GM12878 (cell line): ENCODE measurements around the gene ZNF710. TPM values are rescaled to one million over a fixed set of nuclear protein-coding genes. Genes with fewer than 3 reads are reported as not detected.

Source experiments
- ATAC-seq: fragments of 200-7000 bp; cut with Tn5 transposase; 3 replicates; pipeline ENCODE4 v1.9.1; 2020; ENCODE audit warnings: mild to moderate bottlenecking, moderate library complexity
- BruUV-seq: library from RNA; stranded (reverse); fragments of 400-500 nt; replicated peaks from 2 replicates; lab custom pipeline; 2021; lab: Mats Ljungman, UMichigan
- CTCF ChIA-PET: fragments of 300-600 bp; sonication (Branson Sonifier 250); formaldehyde crosslinking; extraction: SDS; loops from one replicate; lab custom pipeline; 2021; ENCODE audit warnings: inconsistent platforms; lab: Yijun Ruan, JAX
- POLR2A ChIA-PET: fragments of 350-600 bp; formaldehyde crosslinking; extraction: SDS; loops from one replicate; lab custom pipeline; 2021; ENCODE audit warnings: inconsistent platforms; lab: Charles Lee
- RAD21 ChIA-PET: fragments of 300-600 bp; sonication (Branson Sonifier 250); formaldehyde crosslinking; loops from one replicate; lab custom pipeline; 2023; ENCODE audit warnings: antibody characterized with exemption; ENCODE audit not compliant: unreplicated experiment; lab: Charles Lee
- SMC1A ChIA-PET: fragments of 300-600 bp; sonication (Branson Sonifier 250); formaldehyde crosslinking; loops from one replicate; lab custom pipeline; 2023; ENCODE audit not compliant: unreplicated experiment, uncharacterized antibody; lab: Charles Lee
- DNase-seq: peaks from one replicate; pipeline ENCODE4 v3.0.0-alpha.2; 2011; ENCODE audit warnings: low read depth, low spot score
- FAIRE-seq: peaks from 3 replicates; lab custom pipeline; 2011; peaks lifted over from hg19 to GRCh38; lab: Jason Lieb, UNC
- H2AFZ ChIP-seq: 2 replicates; pipeline ENCODE4 v1.6.0; 2011; ENCODE audit warnings: low read depth, low read length, control low read depth; ENCODE audit not compliant: control insufficient read depth
- H3K27ac ChIP-seq: 2 replicates; pipeline ENCODE4 v1.5.1; 2011; ENCODE audit warnings: control low read depth; ENCODE audit not compliant: control insufficient read depth, insufficient read depth
- H3K27me3 ChIP-seq, 2 experiments: replicated peaks in 1 of 2; 2 replicates each; pipeline versions ENCODE4 v1.6.0 to v1.6.1; 2011; ENCODE audit warnings: low read length in 1 of 2; ENCODE audit not compliant: control insufficient read depth in 2 of 2, insufficient read depth in 2 of 2
- H3K36me3 ChIP-seq, 2 experiments: 2 replicates each; pipeline ENCODE4 v1.5.1; 2011; ENCODE audit warnings: low read length in 1 of 2; ENCODE audit not compliant: control insufficient read depth in 2 of 2, insufficient read depth in 2 of 2
- H3K4me1 ChIP-seq: 2 replicates; pipeline ENCODE4 v1.6.1; 2011; ENCODE audit warnings: mild to moderate bottlenecking, low read length, moderate library complexity, mixed read lengths; ENCODE audit not compliant: control insufficient read depth, insufficient read depth
- H3K4me2 ChIP-seq: 2 replicates; pipeline ENCODE4 v1.6.0; 2011; ENCODE audit warnings: control low read depth; ENCODE audit not compliant: control insufficient read depth, insufficient read depth
- H3K4me3 ChIP-seq: fragments of 200-600 bp; sonication (generic); 2 replicates; pipeline ENCODE4 v1.5.1; 2016
- H3K79me2 ChIP-seq: 2 replicates; pipeline ENCODE4 v1.6.0; 2011; ENCODE audit warnings: low read length; ENCODE audit not compliant: control insufficient read depth, insufficient read depth
- H3K9ac ChIP-seq: 2 replicates; pipeline ENCODE4 v1.8.0; 2011; ENCODE audit warnings: low read length, control low read depth, mixed read lengths; ENCODE audit not compliant: control insufficient read depth, insufficient read depth
- H3K9me3 ChIP-seq: replicated peaks from 3 replicates; pipeline ENCODE4 v1.5.1; 2011; ENCODE audit warnings: mild to moderate bottlenecking, low read length; ENCODE audit not compliant: control insufficient read depth, insufficient read depth
- H4K20me1 ChIP-seq: 2 replicates; pipeline ENCODE4 v1.6.0; 2011; ENCODE audit not compliant: control insufficient read depth, insufficient read depth
- ETV6 ChIP-seq, 2 experiments: fragments of 450-650 bp in 1 of 2; IDR thresholded peaks in 1 of 2; conservative IDR thresholded peaks in 1 of 2; 2 replicates each; pipeline ENCODE4 v1.6.1; 2014; ENCODE audit warnings: antibody characterized with exemption in 1 of 2, borderline replicate concordance in 1 of 2, low read depth in 1 of 2, mild to moderate bottlenecking in 1 of 2, moderate library complexity in 1 of 2
- POLR2AphosphoS5 ChIP-seq: IDR thresholded peaks from 2 replicates; pipeline ENCODE4 v1.6.1; 2011; ENCODE audit warnings: mild to moderate bottlenecking, low read length, inconsistent platforms
- RAD51 ChIP-seq: fragments of 450-650 bp; IDR thresholded peaks from 2 replicates; pipeline ENCODE4 v1.6.1; 2016; ENCODE audit warnings: moderate library complexity, mild to moderate bottlenecking, inconsistent platforms
- SRF ChIP-seq, 2 experiments: IDR thresholded peaks; 2 replicates each; pipeline ENCODE4 v1.6.1; 2011; ENCODE audit warnings: low read depth in 2 of 2, low read length in 2 of 2, mild to moderate bottlenecking in 1 of 2, moderate library complexity in 1 of 2
- WGBS: methylation state at CpG from one replicate; pipeline ENCODE4 v1.1.6; 2016; ENCODE audit warnings: low lambda C conversion rate; ENCODE audit not compliant: insufficient replicate concordance, insufficient coverage; ENCODE audit errors: missing lambda C conversion rate; 5-methylcytosine and 5-hydroxymethylcytosine counted together
- in situ Hi-C: fragments of 300-500 bp; cut with MboI; formaldehyde crosslinking; loops from 9 replicates; pipeline ENCODE4 v1.14.3; 2018; ENCODE audit warnings: mixed read lengths
- intact Hi-C: fragments of 100-400 bp; cut with micrococcal nuclease; formaldehyde crosslinking; loops from one replicate; pipeline ENCODE4 v1.14.2; 2022; ENCODE audit not compliant: unreplicated experiment
- polyA plus RNA-seq, 11 experiments: library from polyadenylated mRNA; depleted of rRNA in 4 of 11; unstranded in 6 of 11; stranded (reverse) in 5 of 11; fragments of >200 nt; fragmentation: Nextera tagmentation in 4 of 11; fragmentation: Illumina TruSeq in 1 of 11; extraction: Ambion mirVana in 4 of 11; extraction: Trizol in 1 of 11; gene quantifications; 1 replicate in 1 of 11; 2 replicates in 10 of 11; pipeline versions ENCODE4 v1.2.1 to v1.2.3, GENCODE V29; 2011 to 2016; ENCODE audit warnings: inconsistent platforms in 2 of 11, missing spikeins in 2 of 11, low read depth in 1 of 11
- total RNA-seq, 4 experiments: library from RNA; depleted of rRNA in 3 of 4; stranded (reverse); fragments of >200 nt in 3 of 4; fragmentation: Illumina TruSeq in 1 of 4; extraction: Trizol in 1 of 4; gene quantifications; 2 replicates each; pipeline versions ENCODE4 v1.2.1 to v1.2.3, GENCODE V29; 2013 to 2021
- TF ChIP-seq, protein P1 (sequence below): fragments of 450-650 bp; IDR thresholded peaks from 2 replicates; pipeline ENCODE4 v1.6.1; 2014; ENCODE audit warnings: mild to moderate bottlenecking

The ZNF710 gene
- total and polyA plus RNA-seq, 10 of the 15 experiments (the other 5 are each of a cell fraction or from before 2014, with no cell fraction given) = 1.4 to 43.5 (median 9.8) TPM

DNA sequence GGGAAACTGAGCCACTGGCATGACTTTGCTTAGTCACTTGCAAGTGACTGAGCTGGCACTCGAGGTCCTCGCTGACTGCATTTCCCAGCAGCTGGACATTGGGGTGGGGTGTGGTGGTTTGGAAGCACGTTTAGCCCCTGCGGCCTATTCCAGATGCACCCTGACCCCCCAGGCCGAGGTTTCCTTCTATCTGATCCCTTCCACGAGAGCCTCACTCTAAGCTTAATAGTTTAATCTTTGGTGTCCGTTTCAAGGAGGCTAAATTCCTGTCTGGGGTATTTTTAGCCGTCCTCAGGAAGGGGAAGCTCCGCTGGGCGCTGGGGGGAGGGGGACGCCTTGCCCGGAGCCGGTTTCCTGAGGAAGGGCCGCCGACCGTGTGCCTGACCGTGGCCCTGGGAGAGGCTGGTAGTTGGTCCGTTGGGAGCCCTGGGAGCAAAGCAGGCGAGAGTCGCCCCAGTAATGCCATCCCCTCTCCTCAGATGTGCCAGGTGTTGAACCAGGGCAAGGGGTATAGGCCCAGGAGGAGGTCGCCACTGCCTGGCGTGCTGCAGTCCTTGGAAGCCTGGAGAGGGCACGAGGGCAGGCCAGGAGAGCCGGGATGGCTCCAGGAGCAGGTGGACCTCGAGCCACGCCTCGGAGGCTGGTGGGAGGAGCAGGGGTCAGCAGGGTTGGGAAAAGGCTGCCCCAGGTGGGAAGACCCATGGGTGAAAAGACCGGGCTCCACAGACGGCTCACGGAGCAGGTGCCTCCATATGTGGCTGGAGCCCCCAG, 64.0 kb downstream of the ZNF710 start:
- no peak for ATAC-seq
- BruUV-seq = no TSS peak
- Histone ChIP-seq H3K79me2 (peaks cover 28% of the 10 kb centered on the region), H4K20me1 (no peaks in the 10 kb centered on the region), H3K36me3 (peaks cover 4 to 13% of the 10 kb centered on the region in 2 experiments; a peak in 3 of 4 replicates), H3K4me2 (no peak overlapping the region), H2AFZ (no peak overlapping the region), H3K27ac (no peak overlapping the region), H3K27me3 (no peaks in the 10 kb centered on the region), H3K4me1 (peaks cover 37% of the 10 kb centered on the region), H3K4me3 (no peak overlapping the region), H3K9ac (no peak overlapping the region), H3K9me3 (no peaks in the 10 kb centered on the region)
- RAD21 ChIA-PET = interaction anchor here (0.8 to 1.3 kb wide), 2 partner anchors 15 to 58 kb away, joined by 3 read pairs; no protein-coding TSS in a partner anchor
- intact Hi-C loops (no loop called here), in situ Hi-C loops (no loop called here)
- FAIRE-seq = no peak
- CTCF ChIA-PET = interaction anchor here (0.9 to 1.6 kb wide), 3 partner anchors 22 to 167 kb away, joined by 3 read pairs; no protein-coding TSS in a partner anchor
- 80% methylated on average over 30 of the region's 30 CpGs for WGBS
- SMC1A ChIA-PET = interaction anchor here (1.0 kb wide), 1 partner anchor 33 kb away, joined by 3 read pairs; no protein-coding TSS in a partner anchor
- POLR2A ChIA-PET = no interaction called here
- TF ChIP-seq ETV6 (conservative IDR thresholded peaks at IDR 0.05 in 1 of 2, IDR thresholded peaks at IDR 0.05 in 1 of 2; ENCODE audit: borderline replicate concordance in 1 of 2, low read depth in 1 of 2) = no peak
- TF ChIP-seq, protein P1, sequence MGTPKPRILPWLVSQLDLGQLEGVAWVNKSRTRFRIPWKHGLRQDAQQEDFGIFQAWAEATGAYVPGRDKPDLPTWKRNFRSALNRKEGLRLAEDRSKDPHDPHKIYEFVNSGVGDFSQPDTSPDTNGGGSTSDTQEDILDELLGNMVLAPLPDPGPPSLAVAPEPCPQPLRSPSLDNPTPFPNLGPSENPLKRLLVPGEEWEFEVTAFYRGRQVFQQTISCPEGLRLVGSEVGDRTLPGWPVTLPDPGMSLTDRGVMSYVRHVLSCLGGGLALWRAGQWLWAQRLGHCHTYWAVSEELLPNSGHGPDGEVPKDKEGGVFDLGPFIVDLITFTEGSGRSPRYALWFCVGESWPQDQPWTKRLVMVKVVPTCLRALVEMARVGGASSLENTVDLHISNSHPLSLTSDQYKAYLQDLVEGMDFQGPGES = no peak
- no peak for TF ChIP-seq SRF (IDR thresholded peaks at IDR 0.05; ENCODE audit: low read depth in 2 of 2, low read length in 2 of 2)
- no peak for TF ChIP-seq RAD51
- no peak for TF ChIP-seq POLR2AphosphoS5
- DNase-seq = no peak
